Esophagus squamous epithelium (tissue), 4 donors: ENCODE results near the gene SHISA6.

ENCODE experiments used
- POLR2A ChIP-seq, 4 donors: fragments of 450-650 bp; IDR thresholded peaks; one replicate each; pipeline ENCODE4 v1.6.1; 2017; ENCODE audit warnings: antibody characterized with exemption in 4 of 4, mild to moderate bottlenecking in 4 of 4, moderate library complexity in 3 of 4
- TF ChIP-seq, protein P1 (sequence below), 6 experiments: fragments of 450-650 bp in 4 of 6; fragments of 200-600 bp in 2 of 6; sonication (generic) in 2 of 6; IDR thresholded peaks; one replicate each; pipeline ENCODE4 v1.5.1; 2016 to 2019; ENCODE audit warnings: antibody characterized with exemption in 6 of 6, mild to moderate bottlenecking in 4 of 6, moderate library complexity in 4 of 6

DNA sequence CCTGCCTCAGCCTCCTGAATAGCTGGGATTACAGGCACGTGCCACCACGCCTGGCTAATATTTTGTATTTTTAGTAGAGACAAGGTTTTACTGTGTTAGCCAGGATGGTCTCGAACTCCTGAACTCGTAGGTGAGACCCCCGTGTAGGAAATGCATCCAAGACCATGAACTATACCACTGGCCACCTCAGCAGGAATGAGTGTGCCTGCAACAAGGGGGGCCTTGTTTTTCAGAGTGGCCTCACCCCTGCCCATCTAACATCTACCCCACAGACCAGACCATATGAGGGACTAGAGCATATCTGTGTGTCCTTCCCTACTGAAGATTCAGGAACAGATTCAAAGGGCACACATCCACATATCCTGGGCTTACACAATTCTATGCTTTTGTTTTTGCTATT is 44.9 kb downstream of the SHISA6 start:
- TF ChIP-seq, protein P1, sequence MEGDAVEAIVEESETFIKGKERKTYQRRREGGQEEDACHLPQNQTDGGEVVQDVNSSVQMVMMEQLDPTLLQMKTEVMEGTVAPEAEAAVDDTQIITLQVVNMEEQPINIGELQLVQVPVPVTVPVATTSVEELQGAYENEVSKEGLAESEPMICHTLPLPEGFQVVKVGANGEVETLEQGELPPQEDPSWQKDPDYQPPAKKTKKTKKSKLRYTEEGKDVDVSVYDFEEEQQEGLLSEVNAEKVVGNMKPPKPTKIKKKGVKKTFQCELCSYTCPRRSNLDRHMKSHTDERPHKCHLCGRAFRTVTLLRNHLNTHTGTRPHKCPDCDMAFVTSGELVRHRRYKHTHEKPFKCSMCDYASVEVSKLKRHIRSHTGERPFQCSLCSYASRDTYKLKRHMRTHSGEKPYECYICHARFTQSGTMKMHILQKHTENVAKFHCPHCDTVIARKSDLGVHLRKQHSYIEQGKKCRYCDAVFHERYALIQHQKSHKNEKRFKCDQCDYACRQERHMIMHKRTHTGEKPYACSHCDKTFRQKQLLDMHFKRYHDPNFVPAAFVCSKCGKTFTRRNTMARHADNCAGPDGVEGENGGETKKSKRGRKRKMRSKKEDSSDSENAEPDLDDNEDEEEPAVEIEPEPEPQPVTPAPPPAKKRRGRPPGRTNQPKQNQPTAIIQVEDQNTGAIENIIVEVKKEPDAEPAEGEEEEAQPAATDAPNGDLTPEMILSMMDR (IDR thresholded peaks at IDR 0.05): no peak
- TF ChIP-seq POLR2A (IDR thresholded peaks at IDR 0.05): no peak
